NCI-H1436 (cell line): Measurements from ENCODE around the gene TDRD3.
"Not testable (repeated sequence)": the region's sequence is repeated elsewhere in the genome, so short reads cannot be mapped to it uniquely, and the experiment has no call there.

Experiments used
- DNase-seq: peaks from one replicate; lab custom pipeline; 2025; lab: John Stamatoyannopoulos, UW

The TDRD3 gene

GRCh38 chr13:60398907-60399589 lies 2.0 kb downstream of the TDRD3 start:
- no peak for DNase-seq

DNA sequence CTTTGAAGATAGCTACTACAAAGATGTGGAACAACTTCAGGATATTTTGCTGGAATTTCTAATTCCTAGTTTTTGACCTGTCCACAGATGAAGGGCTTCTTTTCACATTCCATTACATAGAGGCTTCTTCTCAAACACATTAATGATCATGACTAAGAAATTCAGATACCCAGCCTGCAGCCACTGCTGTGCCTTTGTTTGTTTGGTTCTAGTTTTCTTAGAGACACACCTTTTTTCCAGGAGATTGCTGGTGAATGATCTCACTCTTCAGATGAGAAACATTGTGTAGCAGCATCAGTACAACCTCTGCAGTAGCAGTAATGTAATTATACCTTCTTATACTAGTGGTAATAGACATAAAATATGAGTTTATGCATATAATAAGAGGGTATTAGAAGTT lies 5.0 kb downstream of the TDRD3 start:
- no peak for DNase-seq

DNA sequence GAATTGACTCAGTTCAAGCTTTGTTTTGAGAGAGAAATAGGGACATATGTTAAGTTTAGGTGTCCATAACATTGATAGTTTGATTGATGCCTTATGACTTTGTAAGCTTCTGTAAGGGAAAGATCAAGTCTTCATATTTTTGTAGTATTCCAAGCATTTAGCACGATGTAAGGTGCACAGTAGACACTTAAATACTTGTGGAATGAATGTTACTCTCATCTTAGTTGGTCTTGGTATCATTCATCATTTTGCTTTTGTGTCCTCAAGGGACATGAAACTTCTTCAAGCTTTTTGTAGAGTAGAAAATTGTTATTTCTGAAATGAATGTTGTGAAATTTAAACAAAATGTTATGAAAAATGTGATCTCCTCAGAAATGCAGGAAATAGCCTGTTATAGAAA lies 10.1 kb downstream of the TDRD3 start:
- DNase-seq: no peak

DNA sequence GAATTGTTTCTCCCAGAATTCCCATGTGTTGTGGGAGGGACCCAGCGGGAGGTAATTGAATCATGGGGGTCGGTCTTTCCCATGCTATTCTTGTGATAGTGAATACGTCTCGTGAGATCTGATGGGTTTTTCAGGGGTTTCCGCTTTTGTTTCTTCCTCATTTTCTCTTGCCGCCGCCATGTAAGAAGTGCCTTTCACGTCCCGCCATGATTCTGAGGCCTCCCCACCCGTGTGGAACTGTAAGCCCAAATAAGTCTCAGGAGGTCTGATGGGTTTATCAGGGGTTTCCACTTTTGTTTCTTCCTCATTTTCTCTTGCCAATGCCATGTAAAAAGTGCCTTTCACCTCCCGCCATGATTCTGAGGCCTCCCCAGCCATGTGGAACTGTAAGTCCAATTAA lies 10.8 kb downstream of the TDRD3 start:
- not testable (repeated sequence) for DNase-seq

GRCh38 chr13:60409574-60410292 lies 12.7 kb downstream of the TDRD3 start:
- not testable (repeated sequence) for DNase-seq

DNA sequence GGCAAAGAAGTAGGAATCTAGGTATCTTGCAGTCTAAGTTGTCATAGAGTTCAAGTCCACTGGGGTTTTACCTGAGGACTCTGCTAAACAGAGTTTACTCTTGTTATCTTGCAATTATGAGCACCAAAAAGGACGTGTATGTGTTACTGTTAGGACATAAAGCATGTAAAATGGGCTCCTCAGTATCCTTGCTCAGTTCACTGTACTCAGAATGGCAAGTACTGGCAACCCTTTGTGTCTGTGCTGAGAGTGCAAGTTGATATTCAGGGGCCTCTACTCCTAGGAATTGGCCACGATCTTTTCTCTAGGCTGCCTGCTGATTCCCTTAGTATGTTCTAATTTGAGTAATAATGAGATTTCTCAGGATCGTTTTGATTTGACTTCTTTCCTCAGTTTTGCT lies 13.3 kb downstream of the TDRD3 start:
- DNase-seq: no peak

DNA sequence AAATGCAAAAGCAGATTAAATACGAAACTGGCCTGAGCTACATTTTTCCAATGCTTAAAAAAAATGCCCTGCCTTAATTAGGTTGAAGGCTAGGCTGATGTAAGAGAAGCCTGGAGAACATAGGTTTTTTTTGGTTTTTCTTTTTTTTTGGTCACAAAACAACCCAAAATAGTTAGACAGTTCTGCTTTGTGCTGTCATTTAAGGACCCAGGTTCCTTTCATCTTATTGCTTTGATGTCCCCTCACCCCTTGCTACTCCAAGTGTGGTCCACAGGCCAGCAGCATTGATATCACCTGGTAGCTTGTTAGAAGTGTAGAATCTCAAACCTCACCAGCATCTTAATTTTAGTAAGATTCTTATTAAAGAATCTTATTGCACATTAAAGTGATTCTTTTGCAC lies 14.4 kb downstream of the TDRD3 start:
- DNase-seq: no peak

DNA sequence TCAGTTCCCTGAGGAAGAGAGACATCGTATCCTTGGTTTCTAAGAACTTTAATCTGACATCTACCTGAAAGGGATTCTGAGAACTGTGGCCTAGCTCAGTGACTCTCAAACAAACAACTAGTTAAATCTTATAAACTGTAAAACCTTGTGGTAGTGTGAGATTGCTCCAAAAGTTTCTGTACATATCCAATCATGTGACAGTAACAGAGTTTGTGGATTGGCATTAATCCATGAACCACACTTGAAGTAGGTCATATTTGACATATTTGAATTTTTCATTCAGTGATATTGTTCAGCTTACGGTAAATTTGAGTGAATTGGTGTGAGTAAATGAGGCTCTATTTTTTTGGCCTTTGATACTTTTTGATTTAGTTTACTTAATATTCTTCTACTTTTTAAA lies 15.0 kb downstream of the TDRD3 start:
- DNase-seq: no peak

DNA sequence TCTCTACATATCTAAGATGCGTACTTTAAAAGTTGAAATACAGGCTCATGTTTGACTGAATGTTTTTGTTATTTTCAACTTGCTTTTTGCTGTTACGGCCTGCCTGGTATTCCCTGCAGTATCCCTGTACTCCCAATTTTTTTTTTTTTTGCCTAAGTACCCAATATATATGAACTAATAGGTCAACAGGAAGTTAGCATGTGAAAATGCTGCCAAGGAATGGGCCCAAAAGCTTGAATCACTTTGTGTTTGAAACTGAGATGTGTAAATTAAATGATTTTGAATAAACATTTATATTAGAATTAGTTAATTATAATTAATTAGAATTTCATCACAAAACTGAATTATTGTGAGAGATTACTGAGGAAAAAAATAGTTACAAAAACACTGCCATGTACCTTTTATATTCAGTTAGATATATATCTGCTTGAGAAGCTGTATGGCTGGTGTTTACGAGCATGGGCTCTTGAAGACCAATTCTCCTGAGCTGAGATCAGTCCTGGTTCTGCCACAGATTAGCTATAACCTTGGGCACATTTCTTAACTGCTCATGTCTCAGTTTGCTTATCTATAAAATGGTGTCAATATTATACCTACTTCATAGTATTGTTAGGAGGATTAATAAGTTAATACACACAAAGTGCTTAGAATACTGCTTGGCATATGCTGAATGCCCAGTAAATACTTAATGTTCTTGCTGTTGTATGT lies 16.0 kb downstream of the TDRD3 start:
- no peak for DNase-seq

GRCh38 chr13:60414177-60414576 lies 17.2 kb downstream of the TDRD3 start:
- no peak for DNase-seq

DNA sequence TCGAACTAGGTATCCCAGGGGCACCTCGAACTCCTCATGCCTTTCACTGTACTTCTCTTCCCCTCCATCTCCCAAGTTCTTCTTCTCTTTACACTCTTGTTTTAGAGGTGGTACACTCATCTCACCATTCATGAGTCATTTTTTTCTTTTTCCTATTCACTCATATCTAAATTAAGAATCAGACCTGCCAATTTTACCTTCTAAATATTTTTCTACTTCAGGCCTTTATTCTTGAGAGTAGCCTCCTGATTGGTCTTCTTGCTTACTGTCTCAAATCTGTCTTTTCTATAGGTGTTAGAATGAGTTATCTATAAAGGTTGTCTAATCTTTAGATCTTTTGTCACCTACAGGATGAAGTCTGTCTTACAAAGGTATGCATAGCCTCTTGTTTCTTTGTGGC lies 20.7 kb downstream of the TDRD3 start:
- no peak for DNase-seq

DNA sequence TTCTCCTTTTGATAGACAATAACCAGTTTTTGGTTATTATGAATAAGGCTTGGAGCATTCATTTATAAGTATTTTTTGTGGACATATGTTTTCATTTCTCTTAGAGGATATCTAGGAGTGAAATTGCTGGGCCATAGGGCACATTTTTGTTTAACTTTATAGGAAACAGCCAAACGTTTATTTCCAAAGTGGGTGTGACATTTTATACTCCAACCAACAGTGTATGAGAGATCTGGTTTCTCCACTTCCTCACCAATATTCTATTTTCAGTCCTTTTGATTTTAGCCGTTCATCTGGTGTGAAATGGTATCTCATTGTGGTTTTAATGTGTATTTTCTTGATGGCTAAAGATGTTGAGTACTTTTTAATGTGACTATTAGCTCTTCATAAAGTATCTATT lies 21.9 kb downstream of the TDRD3 start:
- no peak for DNase-seq

DNA sequence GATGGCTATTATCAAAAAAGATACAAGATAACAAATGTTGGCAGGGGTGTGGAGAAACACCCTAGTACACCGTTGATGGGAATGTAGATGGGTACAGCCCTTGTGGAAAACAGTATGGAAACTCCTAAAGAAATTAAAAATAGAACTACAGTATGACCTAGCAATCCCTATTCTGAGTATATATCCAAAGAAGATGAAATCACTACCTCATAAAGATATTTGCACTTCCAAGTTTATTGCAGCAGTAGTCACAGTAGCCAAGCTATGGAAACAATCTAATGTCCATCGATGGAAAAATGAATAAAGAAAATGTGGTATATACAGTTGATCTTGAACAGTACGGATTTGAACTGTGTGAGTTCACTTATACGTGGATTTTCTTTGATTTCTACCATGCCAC lies 28.3 kb downstream of the TDRD3 start:
- no peak for DNase-seq

DNA sequence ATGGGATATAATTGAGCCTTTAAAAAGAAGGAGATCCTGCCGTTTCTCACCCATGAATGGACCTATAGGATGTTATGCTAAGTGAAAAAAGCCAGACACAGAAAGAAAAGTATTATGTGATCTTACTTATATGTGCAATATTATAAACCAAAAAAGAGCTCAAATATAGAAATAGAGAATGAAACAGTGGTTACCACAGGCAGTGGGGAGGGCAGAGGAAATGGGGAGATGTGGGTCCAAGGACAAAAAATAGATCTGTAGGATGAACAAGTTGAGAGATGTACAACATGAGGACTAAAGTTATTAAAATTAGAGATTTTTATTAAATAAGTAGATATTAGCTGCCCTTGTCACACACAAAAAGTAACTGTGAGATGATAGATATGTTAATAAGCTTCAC lies 29.1 kb downstream of the TDRD3 start:
- no peak for DNase-seq

DNA sequence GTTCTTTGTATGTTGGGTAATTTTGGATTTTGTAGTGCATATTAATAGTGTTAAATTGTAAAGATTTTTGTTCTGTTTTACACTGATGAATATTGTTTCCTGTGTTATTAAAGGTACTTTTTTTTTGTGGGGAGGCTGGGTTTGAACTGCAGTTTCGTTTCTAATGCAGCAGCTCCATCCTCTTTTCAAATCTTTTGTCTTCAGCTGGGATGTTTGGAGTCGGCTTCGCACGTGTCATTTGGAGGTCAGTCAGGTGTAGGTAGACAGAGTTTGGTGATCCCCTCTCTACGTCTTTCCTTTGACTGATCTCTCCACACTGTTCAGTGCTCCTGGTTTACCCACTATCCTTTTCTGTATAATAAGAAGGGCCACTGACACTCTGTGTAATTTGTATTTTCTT lies 30.3 kb downstream of the TDRD3 start:
- no peak for DNase-seq

GRCh38 chr13:60431108-60431700 lies 34.2 kb downstream of the TDRD3 start:
- DNase-seq: peak; percentile 19

GRCh38 chr13:60433505-60433904 lies 36.5 kb downstream of the TDRD3 start:
- no peak for DNase-seq

DNA sequence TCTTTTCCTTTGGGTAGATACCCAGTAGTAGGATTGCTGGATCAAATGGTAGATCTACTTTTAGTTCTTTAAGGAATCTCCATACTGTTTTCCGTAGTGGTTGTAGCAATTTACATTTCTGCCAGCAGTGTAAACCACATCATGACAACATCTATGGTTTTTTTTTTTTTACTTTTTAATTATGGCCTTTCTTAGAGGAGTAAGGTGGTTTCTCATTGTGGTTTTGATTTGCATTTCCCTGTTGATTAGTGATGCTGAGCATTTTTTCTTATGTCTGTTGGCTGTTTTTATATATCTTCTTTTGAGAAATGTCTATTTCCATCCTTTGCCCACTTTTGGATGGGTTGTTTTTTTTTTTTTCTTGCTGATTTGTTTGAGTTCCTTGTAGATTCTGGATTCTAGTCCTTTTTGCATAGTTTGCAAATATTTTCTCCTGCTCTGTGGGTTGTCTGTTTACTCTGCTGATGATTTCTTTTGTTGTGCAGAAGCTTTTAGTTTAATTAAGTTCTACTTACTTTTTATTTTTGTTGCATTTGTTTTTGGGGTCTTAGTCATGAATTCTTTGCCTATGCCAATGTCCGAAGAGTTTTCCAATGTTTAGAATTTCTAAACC lies 38.8 kb downstream of the TDRD3 start:
- DNase-seq: no peak

- no peak for DNase-seq
Observed at GRCh38 chr13:60439201-60439600, 42.2 kb downstream of the TDRD3 start.

GRCh38 chr13:60441761-60442160 lies 44.7 kb downstream of the TDRD3 start:
- no peak for DNase-seq

GRCh38 chr13:60448907-60449510 lies 52.0 kb downstream of the TDRD3 start:
- DNase-seq: peak; percentile 3

GRCh38 chr13:60453490-60453889 lies 56.5 kb downstream of the TDRD3 start:
- no peak for DNase-seq
